Left lobe of liver (tissue), 2 donors: Measurements from ENCODE around the gene SLC22A1. TPM values are rescaled to one million over a fixed set of nuclear protein-coding genes. Genes with fewer than 3 reads are reported as not detected.
A peak's percentile ranks its signal among the peaks of the same experiment; 100 is the strongest.
"Not testable (repeated sequence)": the region's sequence is repeated elsewhere in the genome, so short reads cannot be mapped to it uniquely, and the experiment has no call there.

Experiments used
- ATAC-seq: fragments of 200-7000 bp; cut with Tn5 transposase; one replicate; pipeline ENCODE4 v1.9.1; 2020; ENCODE audit warnings: mild to moderate bottlenecking, moderate library complexity
- DNase-seq: peaks from one replicate; pipeline ENCODE4 v3.0.0-alpha.2; 2020; ENCODE audit warnings: low spot score
- total RNA-seq: library from RNA; stranded (reverse); gene quantifications from one replicate; pipeline ENCODE4 v1.2.1, GENCODE V29; 2021
- donor health status: DM: no; HTN: no; CAD: no; lungs with moderate emphysema.
- donor health status: DM: no; HTN: yes; CAD: no.

Gene SLC22A1
- total RNA-seq: 1,378 TPM

DNA sequence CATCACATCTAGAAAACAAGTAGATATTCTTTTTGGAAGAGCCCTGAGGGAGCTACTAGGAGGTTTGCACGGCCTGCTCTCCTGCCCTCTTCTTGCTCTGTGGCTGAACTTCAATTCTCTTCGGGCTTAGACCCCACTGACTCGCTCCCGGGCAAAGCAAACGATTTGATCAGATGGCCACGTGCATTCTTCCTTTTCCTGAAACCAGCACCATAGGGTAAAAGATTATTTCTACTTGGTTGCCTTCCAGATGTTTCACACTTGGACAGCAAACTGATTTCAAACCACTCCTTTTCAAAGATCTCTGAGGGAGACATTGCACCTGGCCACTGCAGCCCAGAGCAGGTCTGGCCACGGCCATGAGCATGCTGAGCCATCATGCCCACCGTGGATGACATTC, at the start of gene SLC22A1:
TSS of gene SLC22A1 (plus strand) at position 258 of the 400 bp plus-strand sequence. CDS start at position 379, 121 bp downstream.
- ATAC-seq: peak; percentile 54
- peak; percentile 84 for DNase-seq

DNA sequence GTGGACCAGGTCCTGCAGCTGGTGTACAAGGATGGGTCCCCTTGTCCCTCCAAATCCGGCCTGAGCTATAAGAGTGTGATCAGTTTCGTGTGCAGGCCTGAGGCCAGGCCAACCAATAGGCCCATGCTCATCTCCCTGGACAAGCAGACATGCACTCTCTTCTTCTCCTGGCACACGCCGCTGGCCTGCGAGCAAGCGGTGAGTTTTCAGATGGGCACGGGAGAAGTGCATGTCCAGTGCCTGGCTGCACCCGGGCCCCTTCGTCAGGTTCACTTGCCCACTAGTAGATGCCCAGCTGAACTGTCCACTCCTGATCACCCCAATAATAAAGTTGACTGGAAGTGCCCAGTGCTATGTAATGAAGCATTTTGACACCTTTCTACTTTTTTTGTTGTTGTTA, 48.3 kb upstream of the SLC22A1 start:
- DNase-seq: no peak
- ATAC-seq: no peak

- DNase-seq (no peak), ATAC-seq (no peak)
Observed at GRCh38 chr6:160076009-160076408, 45.6 kb upstream of the SLC22A1 start.

- no peak for ATAC-seq
- no peak for DNase-seq
Observed at GRCh38 chr6:160077024-160077423, 44.6 kb upstream of the SLC22A1 start.

DNA sequence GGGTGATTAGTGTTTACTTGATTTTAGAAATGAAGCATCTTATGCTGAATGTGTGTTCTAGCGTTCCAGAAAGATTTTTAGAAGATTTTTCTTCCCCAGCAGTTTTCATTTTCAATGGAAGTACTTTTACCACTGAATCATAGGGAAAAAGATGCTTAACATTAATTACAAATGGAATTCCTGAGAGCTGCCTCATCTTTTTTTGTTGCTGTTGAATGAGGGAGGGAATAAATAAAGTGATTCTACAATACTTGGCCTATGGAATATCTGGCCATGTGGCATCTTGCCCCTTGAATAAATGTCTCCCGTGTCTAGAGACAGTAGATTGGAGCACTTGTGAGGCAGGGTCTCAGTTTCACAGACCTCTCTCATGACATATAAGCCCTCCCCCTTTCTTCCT, 44.1 kb upstream of the SLC22A1 start:
- DNase-seq (no peak), ATAC-seq (no peak)

- DNase-seq: no peak
- peak; percentile 18 for ATAC-seq
Observed at GRCh38 chr6:160078883-160079685, 42.5 kb upstream of the SLC22A1 start.

- ATAC-seq (peak; percentile 75), DNase-seq (no peak)
Observed at GRCh38 chr6:160079686-160080043, 42.0 kb upstream of the SLC22A1 start.

GRCh38 chr6:160080097-160080496, 41.5 kb upstream of the SLC22A1 start:
- DNase-seq (no peak), ATAC-seq (no peak)

DNA sequence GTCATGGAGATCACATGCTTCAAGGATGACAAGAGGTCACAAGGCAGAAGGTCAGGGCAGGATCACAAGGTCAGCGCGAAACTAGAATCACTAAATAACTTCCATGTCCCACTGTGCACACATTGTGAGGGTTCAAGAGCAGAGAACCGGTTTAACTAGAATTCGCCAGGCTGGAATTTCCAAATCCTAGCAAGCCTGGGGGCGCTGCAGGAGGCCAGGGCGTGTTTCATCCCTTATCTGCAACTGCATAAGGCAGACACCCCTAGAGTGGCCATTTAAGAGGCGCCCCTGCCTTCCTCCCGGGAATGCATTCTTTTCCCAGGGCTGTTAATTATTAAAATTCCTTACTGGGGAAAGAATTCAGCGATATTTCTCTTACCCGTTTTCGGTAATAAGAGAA, 40.2 kb upstream of the SLC22A1 start:
- ATAC-seq (no peak), DNase-seq (no peak)

GRCh38 chr6:160082627-160083026, 39.0 kb upstream of the SLC22A1 start:
- DNase-seq (no peak), ATAC-seq (no peak)

DNA sequence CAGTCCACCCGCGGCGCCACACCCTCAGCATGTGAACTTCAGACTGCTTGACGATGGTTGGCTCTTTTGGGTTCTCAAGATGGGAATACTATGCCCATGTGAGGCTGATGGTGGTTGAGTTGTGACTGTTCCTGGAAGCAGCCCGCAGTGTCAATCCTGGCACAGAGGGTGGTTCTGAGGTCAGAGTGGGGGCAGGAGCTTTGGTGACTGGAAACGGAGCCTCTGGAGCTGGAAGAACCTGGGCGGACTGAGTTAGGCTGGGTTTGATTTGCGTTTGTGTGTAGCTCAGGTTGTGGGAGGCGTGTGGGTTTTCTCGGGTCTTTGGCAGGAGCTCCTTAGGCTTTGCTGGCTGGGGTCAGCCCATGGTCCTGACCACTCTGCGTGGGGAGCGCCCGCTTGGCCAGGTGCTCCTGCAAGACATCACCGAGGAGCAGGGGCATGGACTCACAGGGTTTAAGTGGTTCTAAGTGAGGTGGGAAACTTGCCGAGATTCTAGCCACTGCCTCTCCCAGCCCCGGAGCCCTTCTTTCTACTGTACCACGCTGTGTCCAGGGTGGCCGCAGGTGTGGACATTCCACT, 37.3 kb upstream of the SLC22A1 start:
- ATAC-seq (peak; percentile 39), DNase-seq (no peak)

- ATAC-seq (peak; percentile 61), DNase-seq (no peak)
Observed at GRCh38 chr6:160085226-160085625, 36.4 kb upstream of the SLC22A1 start.

DNA sequence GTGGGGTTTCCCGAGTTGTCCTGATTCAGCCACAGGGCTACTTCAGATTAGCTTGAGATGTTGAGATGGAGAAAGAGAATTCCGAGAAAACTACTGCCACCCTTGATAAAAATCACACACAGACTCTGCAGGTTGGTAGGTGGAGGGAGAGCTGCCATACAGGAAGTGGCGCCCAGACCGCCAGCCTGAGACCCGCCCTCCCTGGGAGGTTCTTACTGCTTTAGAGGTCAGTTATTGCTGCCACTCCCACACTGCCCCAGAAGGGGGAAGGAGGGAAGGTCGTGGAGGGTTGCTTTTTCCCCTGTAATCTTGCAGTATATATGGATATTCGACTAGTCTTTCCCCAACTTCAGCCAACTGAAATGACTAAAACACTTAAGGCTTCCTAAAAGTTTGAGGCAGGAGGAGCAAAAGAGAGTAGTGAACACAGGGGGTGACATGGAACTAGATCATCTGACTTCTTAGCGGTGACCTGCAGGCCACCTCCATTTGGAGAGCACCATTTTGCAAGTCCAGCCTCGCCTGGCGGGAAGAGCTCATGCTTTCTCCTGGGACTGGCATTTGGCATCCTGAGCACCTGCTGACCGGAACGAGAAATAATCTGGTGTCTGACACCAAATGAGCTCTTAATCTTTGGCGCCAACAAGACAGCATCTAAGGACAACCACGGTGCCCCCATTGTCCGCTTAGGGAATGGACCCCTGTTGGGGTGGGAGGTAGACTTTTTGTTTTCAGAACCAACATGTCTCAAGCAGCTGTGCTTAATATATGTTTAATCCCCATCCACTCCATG, 35.7 kb upstream of the SLC22A1 start:
- no peak for DNase-seq

GRCh38 chr6:160086754-160087153, 34.9 kb upstream of the SLC22A1 start:
- DNase-seq (no peak), ATAC-seq (no peak)

More for the DNA sequence above, 35.7 kb upstream of the SLC22A1 start:
- ATAC-seq: peak; percentile 2

DNA sequence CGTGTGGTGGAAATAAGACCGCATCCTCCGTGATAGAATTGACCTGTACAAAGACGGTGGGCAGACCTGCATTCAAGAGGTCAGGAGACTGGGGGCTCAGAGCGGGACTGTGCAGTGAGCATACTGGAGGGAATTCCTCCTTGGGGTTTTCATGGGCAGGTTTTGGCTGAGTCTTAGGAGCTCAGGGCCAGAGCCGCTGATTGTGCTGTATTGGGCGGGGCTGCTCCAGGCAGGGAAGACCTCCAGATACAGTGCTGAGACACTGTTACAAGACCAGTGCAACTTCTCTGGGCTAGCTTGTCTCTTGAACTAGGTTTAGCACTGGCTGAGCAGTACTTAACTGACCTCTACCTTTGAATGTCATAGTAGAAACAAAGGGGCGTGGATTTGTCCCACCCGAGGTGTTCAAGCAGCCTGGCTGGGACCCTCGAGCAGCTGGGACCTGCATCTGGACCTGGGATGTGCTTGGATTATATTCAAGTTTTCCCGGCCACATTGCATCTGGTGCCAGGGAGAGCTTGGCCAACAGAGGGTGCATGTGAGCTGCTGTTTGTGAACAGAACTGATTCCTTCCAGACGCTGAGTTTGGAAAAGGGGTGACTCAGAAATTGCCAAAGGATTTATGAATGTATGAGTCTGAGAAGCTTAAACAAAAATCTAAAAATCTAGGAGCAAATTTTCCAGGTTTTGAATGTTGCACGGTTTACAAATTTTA, 33.4 kb upstream of the SLC22A1 start:
- ATAC-seq: peak; percentile 66

DNA sequence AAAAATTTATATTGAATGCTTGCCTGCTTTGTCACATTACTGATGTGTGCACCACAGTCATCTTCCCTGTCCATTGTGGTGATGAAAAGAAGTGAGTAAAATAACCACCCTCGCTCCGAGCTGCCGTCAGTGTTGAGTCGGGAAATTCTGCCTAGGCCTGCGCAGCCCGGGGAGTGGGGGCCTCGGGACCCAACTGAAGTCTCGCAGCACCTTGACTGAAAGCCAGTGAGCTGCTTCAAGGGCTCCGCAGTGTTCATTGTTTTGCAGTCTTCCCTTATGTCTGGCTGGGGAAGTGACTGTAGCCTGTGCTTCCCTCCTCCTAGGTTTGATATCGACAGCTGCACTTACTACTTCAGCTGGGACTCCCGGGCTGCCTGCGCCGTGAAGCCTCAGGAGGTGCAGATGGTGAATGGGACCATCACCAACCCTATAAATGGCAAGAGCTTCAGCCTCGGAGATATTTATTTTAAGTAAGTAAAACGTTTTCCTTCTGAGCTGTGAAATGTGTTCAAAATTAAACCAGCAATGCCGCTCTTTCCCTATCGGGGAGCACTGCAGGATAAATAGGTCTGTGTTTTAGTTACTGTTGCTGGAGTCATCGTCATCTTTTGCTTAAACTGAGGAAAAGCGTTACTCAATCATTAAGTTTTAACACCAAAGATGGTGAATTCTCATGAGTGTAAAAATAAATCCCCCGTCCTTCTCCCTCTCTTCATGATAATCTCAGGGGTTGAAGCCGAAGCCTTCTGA, 32.7 kb upstream of the SLC22A1 start:
- DNase-seq (no peak), ATAC-seq (no peak)

More for the DNA sequence above, 33.4 kb upstream of the SLC22A1 start:
- DNase-seq: peak; percentile 76

DNA sequence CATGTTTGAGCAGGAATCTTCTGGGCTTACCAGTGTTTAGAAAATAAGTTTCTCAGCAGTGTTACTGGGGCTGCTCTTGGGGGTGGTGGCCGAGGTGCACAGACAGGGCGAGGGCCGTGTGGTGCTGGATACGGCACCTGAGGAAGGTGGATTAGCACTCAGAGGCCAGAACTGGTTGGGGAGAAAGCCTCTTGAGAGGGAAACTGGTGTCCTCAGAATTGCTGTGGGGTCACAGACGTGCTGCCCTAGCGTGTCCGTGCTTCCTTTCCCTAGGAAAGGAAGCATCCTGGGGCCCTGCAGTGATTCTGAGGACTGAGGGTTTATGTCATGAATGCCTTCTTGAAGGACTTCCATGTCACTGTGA, 32.1 kb upstream of the SLC22A1 start:
- DNase-seq (no peak), ATAC-seq (no peak)

DNA sequence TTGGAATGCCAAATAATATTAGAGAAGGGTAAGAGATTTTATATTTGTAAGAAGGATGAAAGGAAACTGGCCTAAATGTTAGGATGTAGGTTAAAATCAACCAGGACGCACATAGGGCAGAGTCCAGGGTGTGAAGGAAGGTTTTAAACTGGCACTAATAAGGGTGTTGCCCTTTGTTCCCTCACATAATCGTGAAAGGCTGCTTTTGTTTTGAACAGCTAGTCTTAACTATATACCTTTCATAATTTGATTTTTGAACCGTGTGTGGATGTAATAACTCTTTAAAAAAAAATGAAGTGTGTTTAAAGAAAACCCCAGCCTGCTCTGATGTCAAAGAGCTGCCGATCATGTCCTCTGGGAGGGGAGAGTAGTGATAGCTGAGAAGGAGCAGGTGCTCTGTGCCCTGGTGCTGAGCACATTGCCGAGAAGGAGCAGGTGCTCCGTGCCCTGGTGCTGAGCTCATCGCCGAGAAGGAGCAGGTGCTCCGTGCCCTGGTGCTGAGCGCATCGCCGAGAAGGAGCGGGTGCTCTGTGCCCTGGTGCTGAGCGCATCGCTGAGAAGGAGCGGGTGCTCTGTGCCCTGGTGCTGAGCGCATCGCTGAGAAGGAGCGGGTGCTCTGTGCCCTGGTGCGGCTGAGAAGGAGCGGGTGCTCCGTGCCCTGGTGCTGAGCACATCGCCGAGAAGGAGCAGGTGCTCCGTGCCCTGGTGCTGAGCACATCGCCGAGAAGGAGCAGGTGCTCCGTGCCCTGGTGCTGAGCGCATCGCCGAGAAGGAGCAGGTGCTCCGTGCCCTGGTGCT, 31.0 kb upstream of the SLC22A1 start:
- peak; percentile 11 for ATAC-seq
- DNase-seq: not testable (repeated sequence)

- DNase-seq: not testable (repeated sequence)
Observed at GRCh38 chr6:160092176-160092575, 29.4 kb upstream of the SLC22A1 start.

DNA sequence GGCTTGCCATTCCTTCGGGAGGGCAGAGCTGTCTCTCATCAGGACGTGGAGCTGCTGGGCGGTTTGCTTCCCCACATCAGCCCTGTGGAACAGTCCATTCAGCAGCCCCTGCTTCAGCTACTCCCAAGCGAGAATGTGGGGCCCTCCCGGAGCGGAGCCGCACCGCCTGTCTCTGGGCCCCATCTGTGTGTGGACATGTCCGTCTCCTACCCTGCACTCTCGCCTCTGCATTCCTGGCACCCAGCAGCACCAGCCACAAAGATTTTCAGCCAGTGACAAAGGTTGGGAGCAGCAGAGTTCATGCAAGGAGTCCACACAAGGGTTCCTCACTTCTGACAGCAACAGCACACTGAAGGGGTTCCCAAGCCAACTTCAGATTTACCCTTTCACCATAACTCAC, 29.0 kb upstream of the SLC22A1 start:
- ATAC-seq (peak; percentile 73), DNase-seq (peak; percentile 73)

More at GRCh38 chr6:160092176-160092575, 29.4 kb upstream of the SLC22A1 start:
- ATAC-seq: not testable (repeated sequence)
